ENCODE results near the gene KCNH3. TPM values are rescaled to one million over a fixed set of nuclear protein-coding genes. Genes with fewer than 3 reads are reported as not detected.
A peak's percentile ranks its signal among the peaks of the same experiment; 100 is the strongest.

KCNH3 gene
- total and polyA plus RNA-seq, 2 of the 4 experiments (the other 2 are of a cell fraction) = 0.10 TPM; not detected in 1

DNA sequence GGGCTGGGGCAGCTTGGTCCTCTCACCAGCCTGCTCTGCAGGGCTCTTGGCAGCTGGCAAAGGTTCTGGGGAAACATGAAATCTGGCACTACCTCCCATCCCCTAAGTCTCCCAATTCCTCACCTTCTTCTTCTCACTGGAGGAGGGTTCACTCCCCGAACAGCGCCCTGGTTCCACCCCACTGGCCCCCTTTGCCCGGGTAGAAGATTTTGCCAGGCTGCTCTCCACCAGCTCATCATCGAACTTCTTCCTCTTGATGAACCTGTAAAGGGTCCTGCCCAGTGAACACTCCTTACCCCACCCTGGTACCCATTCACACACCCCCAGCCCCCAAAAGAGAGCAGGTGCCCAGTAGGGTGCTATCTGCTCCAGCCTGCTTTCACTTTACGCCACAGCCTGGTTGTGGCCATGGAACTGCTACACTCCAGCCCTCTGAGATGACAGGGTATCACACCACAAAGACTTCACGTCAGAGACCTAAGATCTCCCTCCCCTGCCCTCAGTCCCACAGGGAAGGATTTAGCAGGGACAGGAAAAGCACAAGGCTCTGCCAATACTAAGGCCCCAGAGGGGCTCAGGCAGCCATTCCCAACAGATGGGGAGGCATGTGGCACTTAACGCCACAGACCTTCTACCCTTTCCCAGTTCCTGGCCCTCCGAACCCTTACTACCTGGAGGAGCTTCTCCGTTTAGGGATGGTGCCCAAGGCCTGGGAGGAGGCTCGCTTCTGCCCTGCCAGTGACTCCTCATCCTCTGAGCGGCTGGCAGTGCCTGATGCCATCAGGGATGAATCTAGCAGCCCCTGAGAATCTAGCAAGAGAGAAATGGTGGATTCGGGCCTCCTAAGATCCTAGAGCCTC, 26.8 kb downstream of the KCNH3 start:
- intact Hi-C loops (cut with micrococcal nuclease) (no loop called here), dilution Hi-C loops (cut with HindIII; ENCODE audit: low sequenced_read_pairs, unreplicated experiment) (no loop called here), in situ Hi-C loops (cut with MboI; ENCODE audit: low sequenced_read_pairs) (no loop called here)
- BruUV-seq (replicated peaks) = no TSS peak
- no peak overlapping the region for H3K4me3 ChIP-seq (ENCODE audit: insufficient read depth, low read depth, low read length)
- H3K14ac ChIP-seq (replicated peaks; ENCODE audit: low read depth, low read length) = no peak overlapping the region
- H3K79me1 ChIP-seq (ENCODE audit: low read depth in 1 of 2, low read length in 2 of 2) = peaks cover 36 to 55% of the 10 kb centered on the region in 2 experiments
- H3K56ac ChIP-seq (ENCODE audit: extremely low read depth, insufficient read depth, low read length) = no peak overlapping the region
- no peak overlapping the region for H3K18ac ChIP-seq (ENCODE audit: low read depth, low read length)
- H3K9me1 ChIP-seq (ENCODE audit: insufficient read depth, low read length) = 0 out of 2 replicates have a peak, but pooled peaks cover 3% of the 10 kb centered on the region
- no peak overlapping the region for H2AK5ac ChIP-seq (ENCODE audit: low read depth, low read length)
- H3K4me2 ChIP-seq (ENCODE audit: low read depth, low read length) = no peak overlapping the region
- ChIA-PET POLR2A (ENCODE audit: unreplicated experiment) (no interaction called here), CTCF (no interaction called here)
- ATAC-seq (ENCODE audit: low read depth) (no peak), DNase-seq (no peak)
- peaks cover 5% of the 10 kb centered on the region; the same call in 1 of the 2 replicates for H4K20me1 ChIP-seq (ENCODE audit: insufficient read depth, low read length)
- peak overlapping the region; percentile 57 for H2AK9ac ChIP-seq (replicated peaks; ENCODE audit: low read depth, low read length, poor library complexity)
- no peak overlapping the region for H3K23ac ChIP-seq (ENCODE audit: low read depth, low read length)
- H3K36me3 ChIP-seq (ENCODE audit: control insufficient read depth, insufficient read depth, low read length) = peaks cover 30% of the 10 kb centered on the region
- H3K27ac ChIP-seq (ENCODE audit: insufficient read depth, low read length) = no peak overlapping the region
- H2AFZ ChIP-seq (replicated peaks; ENCODE audit: low read length, poor library complexity) = no peak overlapping the region
- H3K4ac ChIP-seq (ENCODE audit: low read depth, low read length) = no peak overlapping the region
- 79% methylated on average over 8 of the region's 12 CpGs; no CpG with 5 or more reads in 1 of the 2 experiments for WGBS, 2 experiments (ENCODE audit: extremely low coverage in 2 of 2, insufficient read length in 1 of 2)
- H4K91ac ChIP-seq (ENCODE audit: insufficient read depth, low read depth, low read length) = no peak overlapping the region
- H4K8ac ChIP-seq (ENCODE audit: low read depth in 2 of 2, low read length in 2 of 2) = no peak overlapping the region
- no peak overlapping the region for H2BK5ac ChIP-seq (ENCODE audit: low read depth, low read length, poor library complexity, severe bottlenecking)
- no peak overlapping the region for H4K5ac ChIP-seq (ENCODE audit: low read depth, low read length)
- H3K9ac ChIP-seq (ENCODE audit: low read depth, low read length) = no peak overlapping the region
- H3K27me3 ChIP-seq (ENCODE audit: control insufficient read depth, insufficient read depth, low read length) = no peaks in the 10 kb centered on the region
- no peak overlapping the region for H2BK15ac ChIP-seq (ENCODE audit: low read depth, low read length)
- H3K9me3 ChIP-seq (ENCODE audit: control insufficient read depth, insufficient read depth, low read length) = no peaks in the 10 kb centered on the region
- no peak overlapping the region for H2BK120ac ChIP-seq (ENCODE audit: low read depth, low read length)
- no peak overlapping the region for H2BK20ac ChIP-seq (ENCODE audit: low read depth, low read length)
- H3K4me1 ChIP-seq (ENCODE audit: control insufficient read depth, insufficient read depth, low read length) = peaks cover 2% of the 10 kb centered on the region; the same call in 1 of the 2 replicates
- TF ChIP-seq MAFK (IDR thresholded peaks at IDR 0.05; ENCODE audit: low read depth, low read length) (no peak), FOS (IDR thresholded peaks at IDR 0.05; ENCODE audit: low read depth, low read length) (no peak), NFE2L2 (IDR thresholded peaks at IDR 0.05; ENCODE audit: low read depth, low read length) (no peak), MAZ (IDR thresholded peaks at IDR 0.05; ENCODE audit: borderline replicate concordance, low read depth, low read length) (no peak), MXI1 (IDR thresholded peaks at IDR 0.05; ENCODE audit: borderline replicate concordance, low read depth, low read length) (no peak), CEBPB (IDR thresholded peaks at IDR 0.05; ENCODE audit: low read depth, low read length) (no peak), RCOR1 (IDR thresholded peaks at IDR 0.05; ENCODE audit: insufficient replicate concordance, low read length) (no peak), RFX5 (IDR thresholded peaks at IDR 0.05; ENCODE audit: low read depth, low read length) (no peak), ELK1 (IDR thresholded peaks at IDR 0.05; ENCODE audit: borderline replicate concordance, low read depth, low read length) (no peak), BHLHE40 (IDR thresholded peaks at IDR 0.05; ENCODE audit: low read depth, low read length) (no peak), SMC3 (IDR thresholded peaks at IDR 0.05; ENCODE audit: low read depth, low read length) (no peak), POLR2A (IDR thresholded peaks at IDR 0.05; ENCODE audit: low read depth, low read length) (no peak), RAD21 (IDR thresholded peaks at IDR 0.05; ENCODE audit: low read length) (no peak), CHD1 (IDR thresholded peaks at IDR 0.05; ENCODE audit: low read depth, low read length) (no peak)
- TF ChIP-seq, protein P1, sequence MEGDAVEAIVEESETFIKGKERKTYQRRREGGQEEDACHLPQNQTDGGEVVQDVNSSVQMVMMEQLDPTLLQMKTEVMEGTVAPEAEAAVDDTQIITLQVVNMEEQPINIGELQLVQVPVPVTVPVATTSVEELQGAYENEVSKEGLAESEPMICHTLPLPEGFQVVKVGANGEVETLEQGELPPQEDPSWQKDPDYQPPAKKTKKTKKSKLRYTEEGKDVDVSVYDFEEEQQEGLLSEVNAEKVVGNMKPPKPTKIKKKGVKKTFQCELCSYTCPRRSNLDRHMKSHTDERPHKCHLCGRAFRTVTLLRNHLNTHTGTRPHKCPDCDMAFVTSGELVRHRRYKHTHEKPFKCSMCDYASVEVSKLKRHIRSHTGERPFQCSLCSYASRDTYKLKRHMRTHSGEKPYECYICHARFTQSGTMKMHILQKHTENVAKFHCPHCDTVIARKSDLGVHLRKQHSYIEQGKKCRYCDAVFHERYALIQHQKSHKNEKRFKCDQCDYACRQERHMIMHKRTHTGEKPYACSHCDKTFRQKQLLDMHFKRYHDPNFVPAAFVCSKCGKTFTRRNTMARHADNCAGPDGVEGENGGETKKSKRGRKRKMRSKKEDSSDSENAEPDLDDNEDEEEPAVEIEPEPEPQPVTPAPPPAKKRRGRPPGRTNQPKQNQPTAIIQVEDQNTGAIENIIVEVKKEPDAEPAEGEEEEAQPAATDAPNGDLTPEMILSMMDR (conservative IDR thresholded peaks at IDR 0.05; ENCODE audit: low read depth, low read length) = no peak
